HepG2 (cell line): ENCODE results near the gene SERPINE3. TPM values are rescaled to one million over a fixed set of nuclear protein-coding genes. Genes with fewer than 3 reads are reported as not detected.

Experiments used
- ATAC-seq: fragments of 200-7000 bp; cut with Tn5 transposase; 3 replicates; pipeline ENCODE4 v1.9.1; 2020; ENCODE audit warnings: mild to moderate bottlenecking, moderate library complexity
- BruUV-seq: library from RNA; stranded (reverse); fragments of 400-500 nt; replicated peaks from 2 replicates; lab custom pipeline; 2021; lab: Mats Ljungman, UMichigan
- CTCF ChIA-PET: fragments of 300-600 bp; formaldehyde crosslinking; extraction: SDS; loops from one replicate; lab custom pipeline; 2021; ENCODE audit warnings: low total read pairs, inconsistent platforms, low intra/inter-chr PET ratio; lab: Yijun Ruan, JAX
- POLR2A ChIA-PET: fragments of 350-600 bp; sonication (Branson Sonifier 250); formaldehyde crosslinking; loops from one replicate; lab custom pipeline; 2020; ENCODE audit warnings: antibody characterized with exemption, inconsistent platforms; lab: Yijun Ruan, JAX
- DNase-seq: peaks from one replicate; pipeline ENCODE4 v3.0.0-alpha.2; 2015; ENCODE audit warnings: low spot score
- FAIRE-seq: peaks from 3 replicates; lab custom pipeline; 2011; peaks lifted over from hg19 to GRCh38; lab: Jason Lieb, UNC
- H2AFZ ChIP-seq: one replicate; pipeline ENCODE4 v1.6.1; 2011; ENCODE audit warnings: low read length, inconsistent platforms
- H3K27ac ChIP-seq: fragments of 300-600 bp; 3 replicates; pipeline ENCODE4 v1.8.0; 2011; ENCODE audit warnings: mixed run types, mild to moderate bottlenecking, mixed read lengths, low read length, inconsistent platforms; ENCODE audit not compliant: insufficient read depth; ENCODE audit errors: extremely low read length
- H3K27me3 ChIP-seq, 2 experiments: fragments of 200-600 bp in 1 of 2; 2 replicates in 1 of 2; 3 replicates in 1 of 2; pipeline versions ENCODE4 v1.6.0 to v1.8.0; 2011; ENCODE audit warnings: low read length in 2 of 2, mild to moderate bottlenecking in 2 of 2, moderate library complexity in 2 of 2, inconsistent platforms in 1 of 2; ENCODE audit not compliant: insufficient read depth in 2 of 2, control insufficient read depth in 1 of 2
- H3K36me3 ChIP-seq, 2 experiments: fragments of 200-600 bp in 1 of 2; replicated peaks in 1 of 2; 2 replicates in 1 of 2; 3 replicates in 1 of 2; pipeline versions ENCODE4 v1.5.1 to v1.8.0; 2011; ENCODE audit warnings: low read length in 2 of 2, inconsistent platforms in 1 of 2; ENCODE audit not compliant: insufficient read depth in 2 of 2, control insufficient read depth in 1 of 2
- H3K4me1 ChIP-seq: 2 replicates; pipeline ENCODE4 v1.5.1; 2012; ENCODE audit warnings: low read length, inconsistent platforms; ENCODE audit not compliant: insufficient read depth
- H3K4me2 ChIP-seq: 2 replicates; pipeline ENCODE4 v1.6.0; 2011; ENCODE audit warnings: low read depth, low read length, inconsistent platforms
- H3K4me3 ChIP-seq, 3 experiments: fragments of 200-600 bp in 1 of 3; sonication (generic), shearing (Covaris generic) in 1 of 3; replicated peaks in 1 of 3; 2 replicates each; pipeline ENCODE4 v1.5.1; 2011 to 2016; ENCODE audit warnings: low read length in 3 of 3, inconsistent platforms in 2 of 3, low read depth in 2 of 3, mild to moderate bottlenecking in 2 of 3, control low read depth in 1 of 3, mixed read lengths in 1 of 3; ENCODE audit not compliant: insufficient read depth in 1 of 3
- H3K79me2 ChIP-seq: one replicate; pipeline ENCODE4 v1.6.1; 2011; ENCODE audit warnings: low read length, inconsistent platforms; ENCODE audit not compliant: insufficient read depth
- H3K9ac ChIP-seq: 2 replicates; pipeline ENCODE4 v1.6.0; 2011; ENCODE audit warnings: mild to moderate bottlenecking, low read depth, low read length, inconsistent platforms; ENCODE audit not compliant: insufficient read depth
- H3K9me3 ChIP-seq: 2 replicates; pipeline ENCODE4 v1.5.1; 2012; ENCODE audit warnings: mild to moderate bottlenecking, low read length
- H4K20me1 ChIP-seq: 2 replicates; pipeline ENCODE4 v1.6.0; 2011; ENCODE audit warnings: inconsistent platforms, mild to moderate bottlenecking, low read length, moderate library complexity; ENCODE audit not compliant: insufficient read depth
- HNRNPK ChIP-seq: fragments of 200-400 bp; formaldehyde crosslinking; IDR thresholded peaks from 2 replicates; pipeline ENCODE4 v1.6.1; 2018; ENCODE audit warnings: low read length, low read depth, moderate library complexity, mild to moderate bottlenecking; ENCODE audit not compliant: poor library complexity, severe bottlenecking
- RBM22 ChIP-seq: fragments of 200-400 bp; formaldehyde crosslinking; optimal IDR thresholded peaks from 2 replicates; pipeline ENCODE3; 2017; ENCODE audit warnings: mild to moderate bottlenecking, low read length, moderate library complexity
- RNF2 ChIP-seq: fragments of 450-650 bp; conservative IDR thresholded peaks from 2 replicates; pipeline ENCODE4 v1.6.1; 2016; ENCODE audit warnings: low read depth
- U2AF2 ChIP-seq: fragments of 200-400 bp; formaldehyde crosslinking; IDR thresholded peaks from 2 replicates; pipeline ENCODE4 v1.6.1; 2017; ENCODE audit warnings: low read depth, mild to moderate bottlenecking, low read length
- ZSCAN22 ChIP-seq: sonication (generic); formaldehyde crosslinking; IDR thresholded peaks from 2 replicates; pipeline ENCODE4 v1.4.0; 2020; ENCODE audit warnings: mild to moderate bottlenecking, missing genetic modification reagents
- WGBS: methylation state at CpG from one replicate; pipeline ENCODE4 v1.1.6; 2017; ENCODE audit warnings: low lambda C conversion rate; 5-methylcytosine and 5-hydroxymethylcytosine counted together
- in situ Hi-C: cut with HindIII; loops from 2 replicates; pipeline ENCODE4 v1.10.0; 2017; ENCODE audit warnings: low pct_unique_long_range_greater_than_20kb; ENCODE audit not compliant: extremely low pct_ligation_motif_present
- intact Hi-C: fragments of 100-400 bp; cut with micrococcal nuclease; formaldehyde crosslinking; loops from one replicate; pipeline ENCODE4 v1.10.0; 2022; ENCODE audit not compliant: unreplicated experiment
- polyA plus RNA-seq, 8 experiments: library from polyadenylated mRNA; depleted of rRNA in 3 of 8; stranded (reverse) in 7 of 8; unstranded in 1 of 8; fragments of >200 nt; fragmentation: Illumina TruSeq in 4 of 8; extraction: Trizol in 4 of 8; gene quantifications; 2 replicates each; pipeline versions ENCODE4 v1.2.1 to v1.2.3, GENCODE V29; 2011 to 2016; ENCODE audit warnings: low read depth in 4 of 8, missing spikeins in 1 of 8, mixed read lengths in 1 of 8; ENCODE audit not compliant: insufficient read depth in 1 of 8
- total RNA-seq, 5 experiments: library from RNA; depleted of rRNA; stranded (reverse); fragments of >200 nt; fragmentation: Illumina TruSeq; extraction: Trizol; gene quantifications; 2 replicates each; pipeline ENCODE4 v1.2.3, GENCODE V29; 2016; ENCODE audit warnings: low read depth in 1 of 5
- TF ChIP-seq, protein P1 (sequence below): sonication (generic); formaldehyde crosslinking; IDR thresholded peaks from 2 replicates; pipeline ENCODE4 v1.4.0; 2020; ENCODE audit warnings: missing genetic modification reagents
- TF ChIP-seq, protein P2 (sequence below): sonication (generic); formaldehyde crosslinking; IDR thresholded peaks from 2 replicates; pipeline ENCODE4 v1.9.0; 2021; ENCODE audit warnings: missing genetic modification reagents, mild to moderate bottlenecking, borderline replicate concordance

The SERPINE3 gene
- total and polyA plus RNA-seq, 2 of the 13 experiments (the other 11 are each of a cell fraction or from before 2014, with no cell fraction given) = not detected

DNA sequence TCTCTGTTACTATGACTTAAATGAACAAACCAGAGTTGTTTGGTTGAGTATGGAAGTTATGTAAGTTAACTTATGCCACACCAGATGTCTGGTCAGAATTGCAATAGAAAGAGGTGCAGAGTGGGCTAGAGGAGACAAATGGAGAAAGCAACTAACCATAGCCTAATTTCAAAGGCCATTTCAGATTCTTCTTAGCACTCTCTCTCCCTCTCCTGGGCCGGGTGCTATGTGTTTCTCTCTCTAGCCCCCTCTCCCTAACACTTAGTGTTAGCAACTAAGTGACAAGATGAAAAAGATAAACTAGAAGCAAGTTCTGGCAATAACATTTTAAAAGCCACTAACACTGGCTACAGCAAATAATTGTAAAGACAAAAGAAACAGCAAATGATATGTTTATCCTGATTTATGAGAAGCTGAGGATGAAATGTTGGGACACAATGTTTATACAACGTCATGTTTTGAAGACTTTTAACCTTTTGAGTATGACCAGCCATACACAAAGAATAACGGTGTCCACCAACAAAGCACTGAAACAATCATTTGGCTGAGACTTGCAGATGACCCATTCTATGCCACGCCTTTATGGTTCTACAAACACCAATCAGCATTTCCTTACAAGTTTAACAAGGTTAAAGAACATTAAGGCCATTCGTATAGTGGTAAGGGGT, 18.6 kb downstream of the SERPINE3 start:
- no TSS peak for BruUV-seq
- Histone ChIP-seq H4K20me1 (no peaks in the 10 kb centered on the region), H2AFZ (no peak overlapping the region), H3K9ac (no peak overlapping the region), H3K79me2 (no peaks in the 10 kb centered on the region), H3K27ac (no peak overlapping the region), H3K27me3 (no peaks in the 10 kb centered on the region)
- 83% methylated on average over 5 of the region's 5 CpGs for WGBS
- POLR2A ChIA-PET = interaction anchor here (1.2 kb wide), 1 partner anchor 95 kb away, joined by 3 read pairs; the partner anchor contains the start of gene INTS6
- intact Hi-C loops (no loop called here), in situ Hi-C loops (no loop called here)
- DNase-seq = no peak
- TF ChIP-seq, protein P1, sequence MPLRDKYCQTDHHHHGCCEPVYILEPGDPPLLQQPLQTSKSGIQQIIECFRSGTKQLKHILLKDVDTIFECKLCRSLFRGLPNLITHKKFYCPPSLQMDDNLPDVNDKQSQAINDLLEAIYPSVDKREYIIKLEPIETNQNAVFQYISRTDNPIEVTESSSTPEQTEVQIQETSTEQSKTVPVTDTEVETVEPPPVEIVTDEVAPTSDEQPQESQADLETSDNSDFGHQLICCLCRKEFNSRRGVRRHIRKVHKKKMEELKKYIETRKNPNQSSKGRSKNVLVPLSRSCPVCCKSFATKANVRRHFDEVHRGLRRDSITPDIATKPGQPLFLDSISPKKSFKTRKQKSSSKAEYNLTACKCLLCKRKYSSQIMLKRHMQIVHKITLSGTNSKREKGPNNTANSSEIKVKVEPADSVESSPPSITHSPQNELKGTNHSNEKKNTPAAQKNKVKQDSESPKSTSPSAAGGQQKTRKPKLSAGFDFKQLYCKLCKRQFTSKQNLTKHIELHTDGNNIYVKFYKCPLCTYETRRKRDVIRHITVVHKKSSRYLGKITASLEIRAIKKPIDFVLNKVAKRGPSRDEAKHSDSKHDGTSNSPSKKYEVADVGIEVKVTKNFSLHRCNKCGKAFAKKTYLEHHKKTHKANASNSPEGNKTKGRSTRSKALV (CRISPR knock-in tag) = no peak
- no peak for TF ChIP-seq RNF2
- no peak for TF ChIP-seq ZSCAN22 (CRISPR knock-in tag)
- TF ChIP-seq HNRNPK = no peak
- TF ChIP-seq, protein P2, sequence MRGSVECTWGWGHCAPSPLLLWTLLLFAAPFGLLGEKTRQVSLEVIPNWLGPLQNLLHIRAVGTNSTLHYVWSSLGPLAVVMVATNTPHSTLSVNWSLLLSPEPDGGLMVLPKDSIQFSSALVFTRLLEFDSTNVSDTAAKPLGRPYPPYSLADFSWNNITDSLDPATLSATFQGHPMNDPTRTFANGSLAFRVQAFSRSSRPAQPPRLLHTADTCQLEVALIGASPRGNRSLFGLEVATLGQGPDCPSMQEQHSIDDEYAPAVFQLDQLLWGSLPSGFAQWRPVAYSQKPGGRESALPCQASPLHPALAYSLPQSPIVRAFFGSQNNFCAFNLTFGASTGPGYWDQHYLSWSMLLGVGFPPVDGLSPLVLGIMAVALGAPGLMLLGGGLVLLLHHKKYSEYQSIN (CRISPR knock-in tag) = no peak
- no peak for TF ChIP-seq U2AF2
- peak; percentile 58 for TF ChIP-seq RBM22
- TF ChIP-seq, all 625 proteins: peak for 1
- Histone ChIP-seq H3K4me3 (no peak overlapping the region), H3K4me2 (no peak overlapping the region), H3K36me3 (no peaks in the 10 kb centered on the region), H3K4me1 (peaks cover 29% of the 10 kb centered on the region), H3K9me3 (no peaks in the 10 kb centered on the region)
- ATAC-seq (peak; percentile 13; the same call in 1 of the 3 replicates), FAIRE-seq (no peak)
- CTCF ChIA-PET = no interaction called here
